ENCODE data around the gene NAA35.

DNA sequence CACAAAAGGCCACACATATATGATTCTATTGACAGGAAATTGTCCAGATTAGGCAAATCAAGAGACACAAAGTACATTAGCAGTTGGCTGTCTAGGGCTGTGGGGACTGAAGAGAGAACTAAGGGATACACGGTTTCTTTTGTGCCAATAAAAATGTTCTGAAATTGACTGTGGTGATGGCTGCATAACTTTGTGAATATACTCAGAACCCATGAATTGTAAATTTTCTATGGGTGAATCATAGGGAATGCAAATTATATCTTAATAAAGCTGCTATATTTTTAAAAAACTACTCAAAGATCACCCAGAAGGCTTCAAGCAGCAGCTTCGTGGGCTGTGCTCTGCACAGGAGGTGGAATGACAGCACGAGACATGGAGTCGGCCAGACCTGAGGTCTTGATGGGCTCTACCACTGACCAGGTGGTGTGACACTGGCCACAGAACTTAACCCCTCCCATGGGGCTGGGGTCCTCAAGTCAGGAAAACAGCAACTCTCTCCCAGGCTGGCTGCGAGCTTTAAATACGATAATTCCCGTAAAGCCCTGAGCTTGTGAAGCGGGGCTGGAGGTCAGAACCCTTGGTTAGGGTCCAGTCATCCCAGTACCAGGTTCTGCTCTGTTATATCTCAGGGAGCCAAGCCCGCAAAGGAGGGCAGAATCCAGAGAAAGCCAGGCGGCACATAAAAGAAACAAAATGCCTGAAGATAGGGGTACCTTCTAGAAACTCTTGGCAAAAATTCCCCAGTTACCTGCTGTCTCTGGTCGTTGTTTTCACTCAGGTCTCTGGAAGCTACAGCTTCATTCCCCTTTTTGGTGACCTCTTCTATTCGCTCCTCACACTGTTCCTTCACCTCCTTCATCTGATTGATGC lies 99.3 kb downstream of the NAA35 start:
- TF ChIP-seq EZH2phosphoT487 (IDR thresholded peaks at IDR 0.05; ENCODE audit: insufficient read depth, low read depth), result no peak
- TF ChIP-seq EZH2 (IDR thresholded peaks at IDR 0.05; ENCODE audit: insufficient read depth, poor library complexity, severe bottlenecking), result no peak

Data from GM23248 (cell line).